GM21786 (cell line): ENCODE measurements around the gene COL8A2.

Source experiments
- ATAC-seq: cut with Tn5 transposase; IDR thresholded peaks from one replicate; pipeline ENCODE4 v1.9.1; 2021; ENCODE audit not compliant: unreplicated experiment

The COL8A2 gene

DNA sequence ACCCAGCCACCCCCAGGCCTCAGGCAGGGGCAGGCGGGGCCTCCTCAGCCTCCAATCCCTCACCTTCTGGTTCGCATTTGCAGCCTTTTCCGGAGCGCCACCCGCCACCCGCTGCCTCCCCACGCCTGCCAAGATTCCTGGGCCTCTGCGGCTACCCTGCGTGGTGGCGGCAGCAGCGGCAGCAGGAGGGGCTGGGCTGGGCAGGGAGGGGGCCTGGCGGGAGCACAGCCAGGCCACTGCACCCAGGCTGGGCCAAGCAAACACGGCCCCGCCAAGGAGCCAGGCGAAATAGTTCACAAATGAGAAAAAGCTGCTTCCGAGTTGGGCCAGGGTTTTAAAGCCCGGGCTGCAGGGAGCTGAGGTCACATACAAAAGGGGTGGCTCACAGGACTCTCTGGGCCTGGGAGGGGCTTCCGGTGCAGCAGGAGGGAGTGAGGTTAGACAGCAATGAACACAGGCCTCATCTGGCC lies 9.8 kb downstream of the COL8A2 start:
- no peak for ATAC-seq

DNA sequence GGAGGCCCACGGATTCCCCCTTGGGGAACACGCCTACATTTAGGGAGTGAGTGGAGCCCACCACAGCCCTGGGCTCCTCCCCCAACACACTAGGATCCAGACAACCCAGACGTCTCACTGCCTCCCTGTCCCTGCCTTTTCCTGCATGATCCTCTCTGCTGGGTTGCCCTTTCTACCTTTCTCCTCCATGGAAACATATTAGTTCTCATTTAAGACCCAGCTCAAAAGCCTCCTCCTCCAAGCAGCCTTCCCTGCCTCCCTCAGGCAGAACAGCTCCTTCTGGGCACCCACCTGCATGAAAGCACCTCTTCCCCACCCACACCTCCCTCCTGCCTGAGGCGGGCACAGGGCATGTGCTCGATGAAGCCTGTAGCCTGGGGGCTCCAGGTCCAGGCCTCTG lies 10.7 kb downstream of the COL8A2 start:
- no peak for ATAC-seq

DNA sequence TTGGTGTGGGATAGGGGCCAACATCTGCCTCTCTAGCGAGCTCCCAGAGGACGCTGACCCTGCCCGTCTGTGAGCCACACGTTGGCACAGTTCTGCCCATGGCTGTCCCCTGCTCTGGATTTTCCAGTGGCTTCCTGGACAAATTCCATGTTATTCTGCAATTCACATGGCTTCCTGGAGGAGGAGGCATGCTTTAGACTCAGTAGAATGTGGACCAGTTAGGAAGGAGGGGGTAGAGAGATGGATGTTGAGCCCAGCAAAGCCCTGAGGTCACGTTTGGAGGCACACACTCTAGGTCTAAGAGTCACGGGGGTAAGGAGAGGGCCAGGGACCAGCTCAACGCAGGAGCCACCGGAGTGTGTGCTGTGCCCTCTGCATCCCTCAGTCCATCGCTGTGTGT lies 12.2 kb downstream of the COL8A2 start:
- ATAC-seq, result no peak

DNA sequence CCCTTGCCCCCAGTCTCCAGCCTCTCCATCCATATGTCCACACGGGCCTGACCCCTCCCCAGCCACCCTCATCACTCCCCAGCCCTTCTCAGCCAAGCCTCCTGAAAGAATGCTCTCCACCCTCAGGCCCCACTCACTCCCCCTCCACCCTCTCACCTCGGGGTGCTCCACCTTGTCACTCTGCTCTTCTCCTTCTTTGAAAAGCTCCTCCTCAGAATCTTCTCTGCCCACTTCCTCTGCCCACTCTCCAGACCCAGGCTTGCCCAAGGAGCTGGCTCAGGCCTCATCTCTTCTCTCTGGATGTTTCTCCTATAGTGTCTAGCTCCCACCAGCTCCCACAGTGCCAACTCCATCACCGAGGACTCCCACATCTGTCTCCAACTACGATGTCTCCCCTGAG lies 13.9 kb downstream of the COL8A2 start:
- no peak for ATAC-seq

DNA sequence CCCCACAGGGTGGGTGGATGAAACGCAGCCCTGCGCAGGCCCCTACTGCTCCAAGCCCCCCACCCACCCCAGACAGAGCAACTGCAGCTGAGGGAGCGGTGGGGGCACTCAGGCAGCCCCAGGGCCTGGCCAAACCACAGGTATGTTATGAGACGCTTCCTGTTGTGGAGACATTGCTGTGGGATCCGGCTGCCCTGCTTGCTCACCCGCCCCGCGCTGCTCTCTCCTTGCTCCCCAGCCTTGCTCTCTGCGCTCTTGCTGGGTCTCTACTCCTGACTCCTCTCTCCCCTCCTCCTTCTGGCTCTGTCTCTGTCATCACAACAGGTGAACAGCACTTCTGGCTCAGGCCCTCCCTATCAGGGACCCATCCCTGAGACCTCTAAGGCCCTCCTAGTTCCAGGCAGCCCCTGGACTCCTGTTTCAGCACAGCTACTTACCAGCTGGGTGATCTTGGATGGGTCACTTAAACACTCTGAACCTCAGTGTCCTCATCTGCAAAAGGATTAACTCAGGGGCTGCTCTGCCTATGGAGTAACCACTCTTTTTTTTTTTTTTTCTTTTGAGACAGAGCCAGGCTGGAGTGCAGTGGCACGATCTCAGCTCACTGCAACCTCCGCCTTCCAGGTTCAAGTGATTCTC lies 15.9 kb downstream of the COL8A2 start:
- ATAC-seq, result no peak

DNA sequence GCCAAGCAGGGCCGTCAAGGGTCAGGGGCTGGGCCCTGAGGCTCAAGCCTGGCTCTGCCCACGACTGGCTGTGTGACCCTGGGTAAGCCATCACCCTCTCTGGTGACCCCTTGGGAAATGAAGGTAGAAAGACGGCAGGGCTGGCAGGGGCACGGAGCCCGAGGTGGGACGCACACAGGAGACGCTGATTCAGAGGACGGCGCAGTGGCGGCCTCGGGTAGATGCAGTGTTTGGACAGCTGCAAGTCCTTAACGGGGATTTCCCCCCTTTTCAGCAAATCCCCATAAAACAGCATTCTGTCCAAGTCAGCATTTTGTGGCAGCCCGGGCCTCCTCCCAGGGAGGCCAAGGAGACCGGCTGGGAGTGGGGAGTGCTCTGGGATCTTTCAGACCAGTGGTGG lies 16.7 kb downstream of the COL8A2 start:
- ATAC-seq, result no peak

DNA sequence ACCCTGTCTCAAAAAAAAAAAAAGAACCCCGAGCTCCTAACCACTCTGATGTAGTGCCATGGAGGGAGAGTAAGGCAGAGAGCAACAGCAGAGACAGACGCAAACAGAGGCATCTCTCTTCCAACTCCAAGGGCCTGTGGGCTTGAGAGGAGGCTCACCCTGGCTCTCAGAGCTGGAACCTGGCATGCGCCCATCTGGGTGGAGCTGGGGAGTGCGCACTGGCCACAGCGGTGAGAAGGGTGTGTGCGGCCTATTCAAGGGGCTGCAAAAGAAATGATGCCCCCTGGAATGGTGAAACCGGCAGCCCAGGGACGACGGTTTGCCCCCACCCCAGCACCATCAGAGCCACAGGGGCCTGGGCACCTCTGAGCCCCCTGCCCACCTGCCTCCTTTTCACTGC lies 17.6 kb downstream of the COL8A2 start:
- ATAC-seq, result no peak

DNA sequence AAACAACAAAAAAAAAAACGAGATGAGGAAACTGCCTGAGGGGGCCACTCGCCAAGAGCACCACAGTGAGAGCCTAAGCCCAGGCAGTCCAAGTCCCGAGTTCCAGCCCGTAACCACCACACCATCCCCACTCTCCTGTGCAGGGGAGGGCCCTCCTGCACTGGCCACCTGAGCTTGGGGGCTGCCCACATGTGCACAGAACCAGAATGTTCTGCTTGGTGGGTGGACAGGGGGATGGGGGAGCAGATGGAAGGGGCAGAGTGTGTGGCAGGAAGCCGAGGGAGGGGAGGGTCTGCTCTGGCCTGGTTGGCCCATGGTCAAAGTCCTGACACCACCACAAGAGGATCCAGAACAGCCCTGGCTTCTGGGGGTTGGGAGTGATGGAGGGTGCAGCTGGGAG lies 18.8 kb downstream of the COL8A2 start:
- no peak for ATAC-seq

DNA sequence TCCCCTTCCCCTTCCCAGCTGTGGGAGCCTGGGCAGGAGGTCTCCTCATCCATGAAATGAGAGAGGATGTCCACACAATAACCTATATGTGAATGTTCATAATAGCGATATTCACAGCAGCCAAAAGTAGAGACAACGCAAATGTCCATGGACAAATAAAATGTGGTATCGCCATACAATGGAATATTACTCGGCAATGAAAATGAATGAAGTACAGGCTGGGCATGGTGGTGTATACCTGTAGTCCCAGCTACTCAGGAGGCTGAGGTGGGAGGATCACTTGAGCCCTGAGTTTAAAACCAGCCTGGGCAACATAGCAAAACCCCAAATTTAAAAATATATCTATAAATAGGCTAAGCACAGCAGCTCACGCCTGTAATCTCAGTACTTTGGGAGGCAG lies 23.5 kb downstream of the COL8A2 start:
- no peak for ATAC-seq

DNA sequence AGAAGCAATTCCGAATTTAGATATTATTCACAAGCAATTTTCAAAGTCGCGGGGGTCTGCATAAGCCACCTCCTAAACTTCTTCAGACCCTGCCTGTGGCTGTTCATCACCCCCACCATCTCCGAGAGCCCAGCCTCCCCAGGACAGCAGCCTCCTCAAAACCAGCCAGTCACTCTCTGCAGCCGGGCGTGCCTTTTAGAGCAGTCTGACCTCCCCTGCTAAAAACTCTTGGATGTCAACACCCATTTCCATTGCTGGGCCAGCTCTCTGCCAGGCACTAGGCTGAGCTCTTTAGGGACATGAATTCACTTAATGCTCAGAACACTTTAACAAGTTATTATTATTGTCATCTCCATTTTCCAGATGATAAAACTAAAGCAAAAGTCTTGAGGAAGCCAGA lies 24.6 kb downstream of the COL8A2 start:
- no peak for ATAC-seq

DNA sequence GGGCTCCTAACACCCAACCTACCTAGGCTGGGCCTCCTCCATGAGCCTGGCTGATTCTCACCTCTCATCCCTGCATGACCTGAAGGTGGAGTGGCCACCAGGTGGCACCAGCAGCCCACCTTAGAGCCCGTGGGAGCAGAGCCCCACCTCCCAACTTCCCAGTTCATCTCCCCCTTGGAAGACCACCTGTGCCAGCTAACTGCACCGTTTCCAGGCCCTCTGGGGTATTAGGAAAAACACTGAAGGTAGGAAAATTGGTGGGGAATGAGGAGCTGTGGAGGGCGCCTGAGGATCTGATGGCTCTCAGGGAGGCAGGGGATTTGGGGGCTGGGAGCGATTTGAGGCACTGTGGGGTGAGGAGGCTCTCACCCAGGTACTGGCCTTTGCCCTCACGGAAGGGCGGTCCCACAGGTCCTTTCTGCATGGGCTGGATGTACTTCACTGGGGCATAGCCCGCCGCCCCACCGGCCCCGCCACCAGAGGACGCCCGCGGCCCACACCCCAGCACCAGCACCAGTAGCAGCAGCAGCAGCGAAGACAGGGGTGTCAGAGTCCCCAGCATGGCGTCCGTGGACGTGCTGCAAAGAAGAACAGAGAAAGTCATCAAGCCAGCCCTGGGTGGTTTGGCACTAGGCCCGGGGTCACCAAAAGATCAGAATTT lies 25.2 kb downstream of the COL8A2 start:
- no peak for ATAC-seq

DNA sequence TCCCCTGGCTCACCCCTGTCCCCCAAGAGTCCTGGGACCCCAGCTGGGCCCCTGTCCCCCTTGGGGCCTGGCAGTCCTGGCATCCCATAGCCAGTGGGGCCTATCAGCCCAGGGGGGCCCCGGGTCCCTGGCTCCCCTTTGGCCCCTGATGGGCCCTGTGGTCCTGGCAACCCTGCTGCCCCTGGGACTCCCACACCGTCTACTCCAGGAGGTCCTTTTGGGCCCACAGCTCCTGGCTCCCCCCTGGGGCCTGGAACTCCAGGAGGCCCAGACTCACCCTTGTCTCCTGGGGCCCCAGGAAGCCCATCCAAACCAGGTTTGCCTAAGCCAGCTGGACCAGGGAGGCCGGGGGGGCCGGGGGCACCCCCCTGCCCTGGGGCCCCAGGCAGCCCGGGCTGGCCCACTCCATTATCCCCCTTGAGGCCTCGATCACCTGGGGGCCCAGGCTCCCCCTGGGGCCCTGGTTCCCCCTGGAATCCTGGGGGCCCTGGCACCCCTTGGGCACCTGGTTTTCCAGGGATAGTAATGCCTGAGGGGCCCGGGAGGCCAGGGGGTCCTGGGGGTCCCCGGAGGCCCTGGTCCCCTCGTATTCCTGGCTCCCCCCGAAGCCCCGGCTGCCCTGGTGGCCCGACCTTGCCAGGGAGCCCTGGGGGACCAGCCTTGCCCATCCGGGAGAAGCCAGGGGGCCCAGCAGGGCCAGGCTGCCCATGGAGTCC lies 26.2 kb downstream of the COL8A2 start:
- ATAC-seq, result no peak

DNA sequence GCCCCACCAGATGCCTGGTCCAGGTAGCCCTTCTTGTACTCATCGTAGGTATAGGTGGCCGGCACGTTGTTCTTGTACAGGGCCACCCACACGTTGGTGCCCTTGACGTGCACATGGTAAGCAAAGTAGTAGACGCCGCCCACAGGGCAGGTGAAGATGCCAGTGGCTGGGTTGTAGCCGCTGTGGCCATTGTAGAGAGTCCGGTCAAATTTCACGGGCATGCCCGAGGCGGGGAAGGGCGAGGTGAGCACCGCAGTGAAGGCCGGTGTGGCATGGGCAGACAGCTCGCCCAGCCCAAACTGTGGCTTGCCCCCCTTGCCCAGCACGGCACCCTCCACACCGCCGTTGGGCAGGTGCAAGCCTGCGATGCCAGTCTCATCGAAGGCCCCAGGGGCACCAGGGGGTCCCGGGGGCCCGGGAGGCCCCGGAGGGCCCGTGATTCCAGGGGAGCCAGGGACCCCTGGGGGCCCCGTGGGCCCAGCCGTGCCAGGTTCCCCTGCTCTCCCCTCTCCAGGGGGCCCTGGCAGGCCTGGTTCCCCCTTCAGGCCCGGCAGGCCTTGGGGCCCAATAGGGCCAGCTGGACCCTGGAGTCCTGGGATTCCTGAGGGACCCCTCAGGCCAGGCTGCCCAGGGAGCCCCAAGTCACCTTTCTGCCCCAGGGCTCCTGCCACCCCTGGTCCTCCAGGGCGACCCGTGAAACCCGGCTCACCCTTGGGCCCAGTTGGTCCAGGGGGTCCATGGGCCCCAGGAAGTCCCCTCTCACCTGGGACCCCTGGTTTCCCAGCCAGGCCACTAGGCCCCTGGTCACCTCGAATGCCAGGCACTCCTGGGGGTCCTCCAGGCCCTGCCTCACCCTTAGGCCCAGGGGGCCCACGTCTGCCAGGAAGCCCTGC lies 27.1 kb downstream of the COL8A2 start:
- no peak for ATAC-seq

DNA sequence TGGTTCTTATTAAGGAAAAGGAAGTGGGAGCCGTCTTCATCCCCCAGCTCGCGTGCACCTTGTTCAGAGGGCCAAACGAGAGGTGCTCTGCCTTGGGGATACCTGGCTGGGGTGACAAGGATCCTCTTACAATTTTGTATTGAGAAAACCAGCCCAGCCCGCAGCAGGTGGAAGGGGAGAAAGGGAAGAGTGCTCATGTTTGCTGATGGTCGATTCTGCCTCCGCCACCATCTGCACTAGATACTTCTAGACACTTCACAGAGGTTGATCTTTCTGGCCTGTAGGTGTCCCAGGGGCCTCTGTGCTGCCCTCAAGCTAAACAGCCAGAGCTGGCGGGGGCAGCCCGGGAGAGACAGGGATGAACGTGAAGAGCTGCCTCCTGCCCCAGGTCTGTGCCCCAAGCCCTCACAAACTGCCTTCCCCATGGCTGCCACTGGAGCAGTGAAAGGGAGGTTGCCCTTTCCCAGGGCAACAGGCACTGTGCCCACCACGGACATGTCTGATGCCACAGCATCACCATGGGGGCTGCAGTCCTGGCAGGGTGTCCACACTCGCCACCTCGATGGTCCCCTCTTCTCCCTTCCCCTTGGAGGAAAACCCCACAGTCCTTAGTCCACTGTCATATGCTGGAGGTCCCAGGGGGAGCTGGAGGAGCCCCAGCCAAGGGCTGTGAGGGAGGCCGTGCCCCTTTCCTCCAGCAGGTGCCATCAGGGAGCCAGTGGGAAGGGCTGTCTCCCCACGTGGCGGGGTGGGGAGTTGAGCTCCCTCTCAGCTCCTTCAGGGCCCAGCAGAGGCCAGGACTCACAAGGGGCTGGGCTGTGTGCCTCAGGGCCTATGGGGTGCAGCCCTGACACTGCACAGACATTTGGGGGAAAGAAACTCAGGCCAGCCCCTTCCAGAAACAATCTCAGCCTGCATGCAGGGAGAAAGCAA lies 28.3 kb downstream of the COL8A2 start:
- no peak for ATAC-seq

DNA sequence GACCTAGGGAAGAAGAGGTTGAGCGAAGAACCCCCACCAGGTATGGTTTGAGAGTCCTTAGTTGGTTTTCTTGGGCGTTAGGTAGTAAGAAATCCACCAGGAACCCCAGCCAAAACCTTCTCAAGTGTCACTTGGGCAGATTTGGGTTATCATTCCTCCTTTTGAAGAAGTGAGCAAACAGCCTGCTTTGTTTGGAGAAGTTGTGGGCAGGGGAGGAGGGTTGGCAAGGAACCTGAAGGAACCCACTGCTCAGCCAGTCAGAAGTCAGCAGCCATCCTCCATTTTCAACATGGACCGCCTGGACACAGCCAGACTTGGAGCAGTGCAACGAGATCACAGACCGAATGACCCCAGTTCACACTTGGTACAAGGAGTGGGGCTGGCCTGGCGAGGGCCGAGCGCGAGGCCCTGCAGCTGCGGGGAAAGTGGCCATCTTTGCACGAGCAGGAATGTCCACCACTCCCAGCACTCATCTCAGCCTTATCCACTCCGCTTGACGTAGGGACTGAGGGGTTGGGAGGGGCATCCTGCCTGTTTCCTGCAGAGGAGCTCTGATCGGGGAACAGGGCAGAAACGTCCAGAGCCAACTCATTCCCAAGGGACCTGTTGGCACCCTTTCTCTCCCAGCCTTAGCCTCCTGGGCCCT lies 29.1 kb downstream of the COL8A2 start:
- ATAC-seq, result no peak

DNA sequence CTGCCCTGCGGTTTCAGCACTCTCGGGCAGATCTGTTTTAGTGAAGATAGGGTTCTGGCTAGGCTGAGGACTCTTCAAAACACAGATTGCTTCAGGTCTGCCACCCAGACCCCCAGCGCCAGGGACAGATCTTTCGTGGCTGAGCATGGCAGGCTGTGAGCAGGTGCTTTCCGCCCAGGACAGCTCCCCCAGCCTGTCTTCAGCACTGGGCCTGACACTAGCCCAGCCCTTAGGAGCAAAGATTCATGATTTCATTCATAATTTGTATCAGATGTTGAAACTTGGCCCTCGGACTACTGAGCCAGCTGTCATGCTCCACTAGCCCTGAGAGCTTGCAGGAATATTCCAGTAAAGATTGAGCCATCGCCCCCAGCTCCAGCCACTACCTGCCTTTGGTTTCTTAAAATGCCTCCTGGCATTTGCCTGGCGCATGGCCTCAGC lies 30.4 kb downstream of the COL8A2 start:
- ATAC-seq, result no peak

DNA sequence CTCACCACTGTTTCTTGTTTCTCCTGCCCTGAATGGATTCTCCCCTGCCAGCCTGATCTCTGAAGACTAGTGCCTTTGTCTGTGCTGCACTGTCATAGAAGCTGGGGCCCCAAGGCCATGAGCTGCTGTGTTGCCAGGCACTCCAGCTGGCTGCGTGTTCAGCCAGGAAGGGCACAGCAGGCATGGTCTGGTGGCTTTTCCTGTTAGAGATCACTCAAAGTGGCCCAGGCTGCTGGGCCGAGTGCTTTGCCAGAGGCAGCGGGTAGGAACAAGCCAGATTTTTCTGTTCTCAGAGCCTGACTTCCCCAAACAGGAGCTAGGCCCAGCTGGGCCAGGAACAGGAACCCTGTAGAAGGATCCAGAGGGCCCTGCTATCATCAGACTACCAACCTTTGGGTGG lies 31.1 kb downstream of the COL8A2 start:
- ATAC-seq, result no peak

DNA sequence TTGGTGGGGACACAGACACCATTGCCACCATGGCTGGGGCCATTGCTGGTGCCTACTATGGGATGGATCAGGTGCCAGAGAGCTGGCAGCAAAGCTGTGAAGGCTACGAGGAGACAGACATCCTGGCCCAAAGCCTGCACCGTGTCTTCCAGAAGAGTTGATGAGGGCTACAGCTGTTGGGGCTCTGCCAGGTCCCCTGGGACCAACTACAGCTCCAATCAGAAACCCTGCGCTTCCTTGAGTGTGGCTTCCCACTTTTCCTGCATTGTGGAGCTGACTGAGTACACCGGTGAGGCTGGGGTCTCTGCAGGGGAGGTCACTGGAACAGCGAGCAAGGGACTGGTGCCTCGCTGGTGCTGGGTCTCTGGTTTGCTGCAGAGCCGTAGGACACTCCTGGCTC lies 31.8 kb downstream of the COL8A2 start:
- no peak for ATAC-seq

DNA sequence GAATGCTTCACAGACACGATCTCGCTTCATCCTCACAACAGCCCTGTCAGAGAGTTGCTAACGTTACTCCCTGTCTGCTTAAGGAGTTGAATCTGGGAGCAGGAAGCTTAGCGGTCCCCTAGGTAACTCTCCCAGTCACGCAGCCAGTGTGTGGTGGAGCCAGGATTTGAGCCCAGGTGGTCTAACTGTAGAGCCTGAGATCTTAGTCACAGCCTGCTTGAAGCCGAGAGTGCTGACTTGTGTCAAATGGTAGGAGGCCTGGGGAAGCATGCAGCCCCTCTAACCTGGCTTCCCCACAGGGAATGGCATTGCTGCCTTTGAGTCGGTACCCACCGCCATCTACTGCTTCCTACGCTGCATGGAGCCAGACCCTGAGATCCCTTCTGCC lies 32.2 kb downstream of the COL8A2 start:
- no peak for ATAC-seq
